ENCODE results near the gene FLNB.

FLNB gene

GRCh38 chr3:58144478-58145325, 136.5 kb downstream of the FLNB start:
- DNase-seq = no peak

GRCh38 chr3:58148049-58148448, 139.8 kb downstream of the FLNB start:
- DNase-seq = no peak

GRCh38 chr3:58150130-58150809, 142.0 kb downstream of the FLNB start:
- DNase-seq = no peak

GRCh38 chr3:58150810-58151199, 142.6 kb downstream of the FLNB start:
- no peak for DNase-seq

- DNase-seq = no peak
These were observed 143.4 kb downstream of the FLNB start for GRCh38 chr3:58151637-58152036.

- no peak for DNase-seq
These were observed 144.2 kb downstream of the FLNB start for GRCh38 chr3:58152225-58153015.

GRCh38 chr3:58153371-58153770, 145.1 kb downstream of the FLNB start:
- no peak for DNase-seq

GRCh38 chr3:58154626-58155449, 146.6 kb downstream of the FLNB start:
- DNase-seq = no peak

- DNase-seq = no peak
These were observed 147.6 kb downstream of the FLNB start for GRCh38 chr3:58155838-58156237.

GRCh38 chr3:58157700-58158099, 149.5 kb downstream of the FLNB start:
- no peak for DNase-seq

GRCh38 chr3:58158442-58159153, 150.4 kb downstream of the FLNB start:
- DNase-seq = no peak

GRCh38 chr3:58160399-58160798, 152.2 kb downstream of the FLNB start:
- no peak for DNase-seq

- no peak for DNase-seq
These were observed 153.5 kb downstream of the FLNB start for GRCh38 chr3:58161435-58162398.

- no peak for DNase-seq
These were observed 155.0 kb downstream of the FLNB start for GRCh38 chr3:58163234-58163633.

- DNase-seq = no peak
These were observed 156.1 kb downstream of the FLNB start for GRCh38 chr3:58164199-58164879.

- no peak for DNase-seq
These were observed 156.9 kb downstream of the FLNB start for GRCh38 chr3:58164906-58165821.

GRCh38 chr3:58167431-58168351, 159.5 kb downstream of the FLNB start:
- DNase-seq = peak; percentile 42

- no peak for DNase-seq
These were observed 160.3 kb downstream of the FLNB start for GRCh38 chr3:58168498-58168897.

Data from activated T-cell treated with anti-CD3 and anti-CD28 coated beads for 4 hours (primary cell).